ENCODE data around the gene THEMIS.
A peak's percentile ranks its signal among the peaks of the same experiment; 100 is the strongest.

Gene THEMIS

GRCh38 chr6:127737768-127738167, 163.1 kb downstream of the THEMIS start:
- no peak for DNase-seq (ENCODE audit: extremely low read depth, low read depth)
- no peak for TF ChIP-seq CTCF (IDR thresholded peaks at IDR 0.05; ENCODE audit: low read depth, low read length, missing control alignments)

GRCh38 chr6:127737009-127737486, 163.8 kb downstream of the THEMIS start:
- TF ChIP-seq CTCF (IDR thresholded peaks at IDR 0.05; ENCODE audit: low read depth, low read length, missing control alignments) = peak; percentile 52
- H3K4me3 ChIP-seq (replicated peaks; ENCODE audit: low read depth, low read length) = no peak overlapping the region
- DNase-seq (ENCODE audit: extremely low read depth, low read depth) = peak; percentile 65

More at GRCh38 chr6:127737768-127738167, 163.1 kb downstream of the THEMIS start:
- H3K4me3 ChIP-seq (replicated peaks; ENCODE audit: low read depth, low read length) = no peak overlapping the region

GRCh38 chr6:127732927-127733326, 167.9 kb downstream of the THEMIS start:
- TF ChIP-seq CTCF (IDR thresholded peaks at IDR 0.05; ENCODE audit: low read depth, low read length, missing control alignments) = no peak
- no peak overlapping the region for H3K4me3 ChIP-seq (replicated peaks; ENCODE audit: low read depth, low read length)
- no peak for DNase-seq (ENCODE audit: extremely low read depth, low read depth)

GRCh38 chr6:127727260-127727953, 173.5 kb downstream of the THEMIS start:
- DNase-seq (ENCODE audit: extremely low read depth, low read depth) = no peak
- TF ChIP-seq CTCF (IDR thresholded peaks at IDR 0.05; ENCODE audit: low read depth, low read length, missing control alignments) = no peak
- no peak overlapping the region for H3K4me3 ChIP-seq (replicated peaks; ENCODE audit: low read depth, low read length)

GRCh38 chr6:127725821-127726220, 175.0 kb downstream of the THEMIS start:
- no peak overlapping the region for H3K4me3 ChIP-seq (replicated peaks; ENCODE audit: low read depth, low read length)
- TF ChIP-seq CTCF (IDR thresholded peaks at IDR 0.05; ENCODE audit: low read depth, low read length, missing control alignments) = no peak
- no peak for DNase-seq (ENCODE audit: extremely low read depth, low read depth)

GRCh38 chr6:127718694-127719093, 182.2 kb downstream of the THEMIS start:
- TF ChIP-seq CTCF (IDR thresholded peaks at IDR 0.05; ENCODE audit: low read depth, low read length, missing control alignments) = no peak
- DNase-seq (ENCODE audit: extremely low read depth, low read depth) = no peak
- no peak overlapping the region for H3K4me3 ChIP-seq (replicated peaks; ENCODE audit: low read depth, low read length)
